Gastroesophageal sphincter (tissue), 4 donors: ENCODE results near the gene RFT1. TPM values are rescaled to one million over a fixed set of nuclear protein-coding genes. Genes with fewer than 3 reads are reported as not detected.

Source experiments
- ATAC-seq: fragments of 150-250 bp; one replicate; pipeline ENCODE4 v1.9.1; 2016; ENCODE audit warnings: mild to moderate bottlenecking, moderate library complexity
- H3K27ac ChIP-seq, 4 donors: fragments of 200-600 bp; sonication (generic) in 3 of 4; 1 replicate in 3 of 4; 2 replicates in 1 of 4; pipeline ENCODE4 v1.5.1; 2016 to 2019
- H3K27me3 ChIP-seq: fragments of 200-600 bp; sonication (generic); one replicate; pipeline ENCODE4 v1.5.1; 2019
- H3K36me3 ChIP-seq, 2 donors: fragments of 200-600 bp; sonication (generic); one replicate each; pipeline ENCODE4 v1.5.1; 2019; ENCODE audit warnings: control low read depth in 1 of 2
- H3K4me1 ChIP-seq, 3 donors: fragments of 200-600 bp; sonication (generic); 1 replicate in 2 of 3; 2 replicates in 1 of 3; pipeline ENCODE4 v1.5.1; 2016 to 2019; ENCODE audit warnings: control low read depth in 2 of 3
- H3K4me3 ChIP-seq, 2 donors: fragments of 200-600 bp; sonication (generic); one replicate each; pipeline ENCODE4 v1.5.1; 2019; ENCODE audit warnings: mild to moderate bottlenecking in 1 of 2, moderate library complexity in 1 of 2
- H3K9me3 ChIP-seq, 3 donors: fragments of 200-600 bp; sonication (generic); one replicate each; pipeline ENCODE4 v1.5.1; 2017 to 2019; ENCODE audit warnings: control low read depth in 2 of 3
- CTCF ChIP-seq, 4 experiments: fragments of 200-600 bp in 2 of 4; fragments of 450-650 bp in 2 of 4; sonication (generic) in 1 of 4; IDR thresholded peaks; one replicate each; pipeline ENCODE4 v1.5.1; 2017 to 2019; ENCODE audit warnings: antibody characterized with exemption in 4 of 4, mild to moderate bottlenecking in 2 of 4, moderate library complexity in 2 of 4
- EP300 ChIP-seq: sonication (generic); formaldehyde crosslinking; IDR thresholded peaks from one replicate; pipeline ENCODE4 v1.6.1; 2017; ENCODE audit warnings: antibody characterized with exemption, mild to moderate bottlenecking
- POLR2A ChIP-seq, 2 donors: fragments of 450-650 bp; IDR thresholded peaks; one replicate each; pipeline ENCODE4 v1.6.1; 2017; ENCODE audit warnings: antibody characterized with exemption in 2 of 2, mild to moderate bottlenecking in 2 of 2, moderate library complexity in 1 of 2
- POLR2AphosphoS5 ChIP-seq: sonication (generic); formaldehyde crosslinking; IDR thresholded peaks from one replicate; pipeline ENCODE4 v1.6.1; 2017; ENCODE audit warnings: antibody characterized with exemption
- WGBS, 2 donors: methylation state at CpG; one replicate each; pipeline ENCODE4 v1.1.5; 2018; ENCODE audit warnings: low coverage in 1 of 2; 5-methylcytosine and 5-hydroxymethylcytosine counted together
- total RNA-seq, 4 donors: library from RNA; depleted of rRNA; stranded (reverse); fragments of >200 nt; gene quantifications; one replicate each; pipeline ENCODE4 v1.1.0, GENCODE V29; 2016

RFT1 gene
- total RNA-seq, 4 donors from 2014 or later: 6.5 to 7.6 (median 7.2) TPM

- Histone ChIP-seq H3K36me3 (peaks cover 0 to 56% of the 10 kb centered on the region in 2 donors), H3K9me3 (no peaks in the 10 kb centered on the region), H3K4me1 (peaks cover 0 to 14% (median 0%) of the 10 kb centered on the region in 3 donors), H3K27me3 (no peaks in the 10 kb centered on the region), H3K4me3 (no peak overlapping the region), H3K27ac (no peak overlapping the region)
- ATAC-seq: no peak
- TF ChIP-seq CTCF (IDR thresholded peaks at IDR 0.05) (no peak), POLR2AphosphoS5 (no peak), EP300 (no peak), POLR2A (IDR thresholded peaks at IDR 0.05) (no peak)
- WGBS, 2 donors: 64 to 70% methylated on average over 2 to 6 of the region's 10 CpGs
These were observed 44.8 kb downstream of the RFT1 start for GRCh38 chr3:53085476-53085875.

- Histone ChIP-seq H3K4me1 (peaks cover 0 to 14% (median 0%) of the 10 kb centered on the region in 3 donors), H3K36me3 (peaks cover 0 to 50% of the 10 kb centered on the region in 2 donors), H3K9me3 (no peaks in the 10 kb centered on the region), H3K4me3 (no peak overlapping the region), H3K27me3 (no peaks in the 10 kb centered on the region), H3K27ac (peak overlapping the region in 2 of 4 donors; percentile 18 to 37)
- no peak for TF ChIP-seq EP300
- no peak for TF ChIP-seq POLR2A (IDR thresholded peaks at IDR 0.05)
- TF ChIP-seq CTCF (IDR thresholded peaks at IDR 0.05): no peak
- TF ChIP-seq POLR2AphosphoS5: peak; percentile 59
- no peak for ATAC-seq
- 38 to 62% methylated on average over 5 to 9 of the region's 12 CpGs for WGBS, 2 donors
These were observed 45.8 kb downstream of the RFT1 start for GRCh38 chr3:53084310-53085001.

- Histone ChIP-seq H3K36me3 (peaks cover 0 to 50% of the 10 kb centered on the region in 2 donors), H3K9me3 (no peaks in the 10 kb centered on the region), H3K4me3 (no peak overlapping the region), H3K27ac (peak overlapping the region in 2 of 4 donors; percentile 18 to 37), H3K4me1 (peaks cover 0 to 14% (median 0%) of the 10 kb centered on the region in 3 donors), H3K27me3 (no peaks in the 10 kb centered on the region)
- 20% methylated on average over 2 of the region's 3 CpGs; no CpG with 5 or more reads in 1 of the 2 donors for WGBS, 2 donors
- TF ChIP-seq POLR2A (IDR thresholded peaks at IDR 0.05) (no peak), POLR2AphosphoS5 (no peak), EP300 (no peak), CTCF (IDR thresholded peaks at IDR 0.05) (no peak)
- ATAC-seq: no peak
These were observed 46.3 kb downstream of the RFT1 start for GRCh38 chr3:53083949-53084309.

DNA sequence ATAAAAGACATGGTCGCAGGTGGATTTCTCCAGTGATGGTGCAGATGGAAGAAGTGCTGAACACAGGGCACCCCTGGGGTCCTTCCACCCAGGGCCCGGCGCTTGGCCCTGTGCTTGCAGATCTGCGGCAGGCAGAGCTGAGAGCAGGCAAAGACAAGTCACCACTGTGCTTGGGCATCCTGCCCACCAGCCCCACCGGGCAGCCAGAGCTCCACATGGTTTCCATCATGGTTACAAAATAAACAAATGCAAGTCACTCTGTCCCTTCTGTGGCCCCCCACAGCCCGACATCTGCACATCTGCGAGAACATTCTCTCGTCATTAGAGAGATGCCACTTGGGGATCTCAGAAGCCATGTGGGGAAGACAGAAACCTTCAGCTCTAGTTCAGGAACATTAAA, 46.7 kb downstream of the RFT1 start:
- WGBS, 2 donors: 39 to 60% methylated on average over 2 to 6 of the region's 8 CpGs
- H3K4me3 ChIP-seq: no peak overlapping the region
- no peaks in the 10 kb centered on the region for H3K9me3 ChIP-seq
- peaks cover 0 to 46% of the 10 kb centered on the region in 2 donors for H3K36me3 ChIP-seq
- no peak overlapping the region for H3K27ac ChIP-seq
- peak; percentile 16 for ATAC-seq
- no peak for TF ChIP-seq CTCF (IDR thresholded peaks at IDR 0.05)
- no peak for TF ChIP-seq EP300
- no peak for TF ChIP-seq POLR2A (IDR thresholded peaks at IDR 0.05)
- no peak for TF ChIP-seq POLR2AphosphoS5
- H3K4me1 ChIP-seq: peaks cover 0 to 14% (median 0%) of the 10 kb centered on the region in 3 donors
- H3K27me3 ChIP-seq: no peaks in the 10 kb centered on the region

DNA sequence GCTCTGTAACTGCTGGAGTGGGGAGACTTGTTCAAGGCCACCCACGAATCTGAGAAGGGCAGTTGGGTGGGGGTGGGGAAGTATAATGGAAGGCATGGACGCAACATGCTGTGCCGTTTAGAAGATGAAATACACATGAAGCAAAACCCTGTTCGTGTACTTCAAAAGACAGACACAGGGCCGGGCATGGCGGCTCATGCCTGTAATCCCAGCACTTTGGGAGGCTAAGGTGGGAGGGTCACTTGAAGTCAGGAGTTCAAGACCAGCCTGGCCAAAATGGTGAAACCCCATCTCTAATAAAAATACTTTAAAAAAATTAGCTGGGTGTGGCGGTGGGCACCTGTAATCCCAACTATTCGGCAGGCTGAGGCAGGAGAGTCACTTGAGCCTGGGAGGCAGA, 47.5 kb downstream of the RFT1 start:
- Histone ChIP-seq H3K4me3 (no peak overlapping the region), H3K4me1 (peaks cover 0 to 14% (median 0%) of the 10 kb centered on the region in 3 donors), H3K9me3 (no peaks in the 10 kb centered on the region), H3K27ac (no peak overlapping the region), H3K36me3 (peaks cover 0 to 41% of the 10 kb centered on the region in 2 donors), H3K27me3 (no peaks in the 10 kb centered on the region)
- TF ChIP-seq POLR2AphosphoS5: no peak
- no peak for ATAC-seq
- 69 to 87% methylated on average over 6 to 8 of the region's 8 CpGs for WGBS, 2 donors
